Keratinocyte (primary cell): ENCODE measurements around the gene COX7B2. TPM values are rescaled to one million over a fixed set of nuclear protein-coding genes. Genes with fewer than 3 reads are reported as not detected.

Experiments used
- DNase-seq: peaks from one replicate; pipeline ENCODE4 v3.0.0-alpha.2; 2011; ENCODE audit warnings: low read depth, missing footprints, low spot score
- FAIRE-seq: peaks from 2 replicates; lab custom pipeline; 2011; peaks lifted over from hg19 to GRCh38; lab: Jason Lieb, UNC
- H2AFZ ChIP-seq: 2 replicates; pipeline ENCODE4 v1.6.0; 2012; ENCODE audit warnings: low read length, control low read depth, inconsistent platforms; ENCODE audit not compliant: control insufficient read depth
- H3K27ac ChIP-seq: 2 replicates; pipeline ENCODE4 v1.5.1; 2011; ENCODE audit warnings: low read length; ENCODE audit not compliant: control insufficient read depth, insufficient read depth
- H3K27me3 ChIP-seq: 3 replicates; pipeline ENCODE4 v1.6.0; 2011; ENCODE audit warnings: low read length; ENCODE audit not compliant: control insufficient read depth, insufficient read depth; ENCODE audit errors: extremely low read depth
- H3K36me3 ChIP-seq, 2 experiments: 2 replicates in 1 of 2; 3 replicates in 1 of 2; pipeline ENCODE4 v1.5.1; 2011; ENCODE audit warnings: low read length in 2 of 2, mild to moderate bottlenecking in 1 of 2; ENCODE audit not compliant: control insufficient read depth in 2 of 2, insufficient read depth in 2 of 2; ENCODE audit errors: extremely low read depth in 1 of 2
- H3K4me1 ChIP-seq: 3 replicates; pipeline ENCODE4 v1.5.1; 2011; ENCODE audit warnings: low read length; ENCODE audit not compliant: control insufficient read depth, insufficient read depth; ENCODE audit errors: extremely low read depth
- H3K4me2 ChIP-seq: 3 replicates; pipeline ENCODE4 v1.6.0; 2011; ENCODE audit warnings: low read depth, low read length; ENCODE audit not compliant: control insufficient read depth, insufficient read depth; ENCODE audit errors: extremely low read depth
- H3K4me3 ChIP-seq, 3 experiments: fragments of 200-600 bp in 1 of 3; sonication (generic) in 1 of 3; 2 replicates in 2 of 3; 3 replicates in 1 of 3; pipeline ENCODE4 v1.5.1; 2011 to 2016; ENCODE audit warnings: low read length in 3 of 3, mild to moderate bottlenecking in 3 of 3, control low read depth in 2 of 3, inconsistent platforms in 1 of 3, low read depth in 1 of 3, mixed read lengths in 1 of 3, mixed run types in 1 of 3, moderate library complexity in 1 of 3; ENCODE audit not compliant: control insufficient read depth in 2 of 3, insufficient read depth in 2 of 3; ENCODE audit errors: extremely low read depth in 1 of 3
- H3K79me2 ChIP-seq: 2 replicates; pipeline ENCODE4 v1.6.0; 2012; ENCODE audit warnings: low read length; ENCODE audit not compliant: control insufficient read depth, insufficient read depth
- H3K9ac ChIP-seq: 3 replicates; pipeline ENCODE4 v1.6.0; 2011; ENCODE audit warnings: low read length; ENCODE audit not compliant: control insufficient read depth, insufficient read depth; ENCODE audit errors: extremely low read depth
- H3K9me1 ChIP-seq: 3 replicates; pipeline ENCODE4 v1.6.0; 2011; ENCODE audit warnings: low read length; ENCODE audit not compliant: control insufficient read depth, insufficient read depth; ENCODE audit errors: extremely low read depth
- H3K9me3 ChIP-seq: 2 replicates; pipeline ENCODE4 v1.5.1; 2012; ENCODE audit warnings: low read depth, low read length; ENCODE audit not compliant: control insufficient read depth
- H4K20me1 ChIP-seq: 3 replicates; pipeline ENCODE4 v1.6.0; 2011; ENCODE audit warnings: low read length; ENCODE audit not compliant: control insufficient read depth, insufficient read depth; ENCODE audit errors: extremely low read depth
- CTCF ChIP-seq, 3 experiments: IDR thresholded peaks in 1 of 3; conservative IDR thresholded peaks in 1 of 3; optimal IDR thresholded peaks in 1 of 3; 2 replicates in 2 of 3; 3 replicates in 1 of 3; pipeline versions ENCODE3 to v1.5.1; 2011; ENCODE audit warnings: low read length in 3 of 3, mild to moderate bottlenecking in 3 of 3, moderate library complexity in 2 of 3, control low read depth in 1 of 3, inconsistent platforms in 1 of 3; ENCODE audit not compliant: insufficient read depth in 2 of 3; ENCODE audit errors: extremely low read depth in 1 of 3
- EZH2 ChIP-seq: IDR thresholded peaks from one replicate; pipeline ENCODE4 v1.6.1; 2012; ENCODE audit warnings: inconsistent platforms, mild to moderate bottlenecking, low read length, moderate library complexity
- dilution Hi-C: fragments of 300-500 bp; cut with MboI; formaldehyde crosslinking; loops from one replicate; pipeline ENCODE4 v1.7.0; 2020; ENCODE audit warnings: low sequenced_read_pairs; ENCODE audit not compliant: extremely low pct_ligation_motif_present
- polyA plus RNA-seq, 5 experiments: library from polyadenylated mRNA; depleted of rRNA in 3 of 5; stranded (reverse) in 3 of 5; stranded (forward) in 1 of 5; unstranded in 1 of 5; fragments of >200 nt; gene quantifications; 1 replicate in 1 of 5; 2 replicates in 3 of 5; 3 replicates in 1 of 5; pipeline versions ENCODE4 v1.2.1 to v1.2.3, GENCODE V29; 2011 to 2012; ENCODE audit warnings: missing spikeins in 2 of 5, low read depth in 1 of 5, low replicate concordance in 1 of 5

COX7B2 gene
- polyA plus RNA-seq, 1 donor (not counting 4 experiments of a cell fraction or from before 2014, with no cell fraction given) = not detected

- Histone ChIP-seq H3K9me3 (no peaks in the 10 kb centered on the region), H3K27ac (no peak overlapping the region), H3K36me3 (no peaks in the 10 kb centered on the region), H3K4me1 (no peaks in the 10 kb centered on the region), H3K4me3 (no peak overlapping the region), H3K27me3 (no peaks in the 10 kb centered on the region), H3K9me1 (no peaks in the 10 kb centered on the region), H2AFZ (no peak overlapping the region), H3K9ac (no peak overlapping the region), H3K79me2 (no peaks in the 10 kb centered on the region), H4K20me1 (no peaks in the 10 kb centered on the region), H3K4me2 (no peak overlapping the region)
- dilution Hi-C loops = no loop called here
- no peak for TF ChIP-seq EZH2
- no peak for TF ChIP-seq CTCF (optimal IDR thresholded peaks at IDR 0.05 in 1 of 3, IDR thresholded peaks at IDR 0.05 in 1 of 3, conservative IDR thresholded peaks at IDR 0.05 in 1 of 3; ENCODE audit: extremely low read depth in 1 of 3, insufficient read depth in 2 of 3, low read length in 3 of 3)
- DNase-seq = no peak
- FAIRE-seq = no peak
Measured at GRCh38 chr4:46781434-46782092, 127.5 kb downstream of the COX7B2 start.

- Histone ChIP-seq H3K9ac (no peak overlapping the region), H4K20me1 (no peaks in the 10 kb centered on the region), H2AFZ (no peak overlapping the region), H3K27me3 (no peaks in the 10 kb centered on the region), H3K79me2 (no peaks in the 10 kb centered on the region), H3K9me1 (no peaks in the 10 kb centered on the region), H3K36me3 (no peaks in the 10 kb centered on the region), H3K4me2 (no peak overlapping the region), H3K9me3 (peaks cover 4% of the 10 kb centered on the region), H3K27ac (no peak overlapping the region), H3K4me1 (no peaks in the 10 kb centered on the region), H3K4me3 (no peak overlapping the region)
- dilution Hi-C loops = no loop called here
- DNase-seq (no peak), FAIRE-seq (no peak)
- TF ChIP-seq CTCF (optimal IDR thresholded peaks at IDR 0.05 in 1 of 3, IDR thresholded peaks at IDR 0.05 in 1 of 3, conservative IDR thresholded peaks at IDR 0.05 in 1 of 3; ENCODE audit: extremely low read depth in 1 of 3, insufficient read depth in 2 of 3, low read length in 3 of 3) (no peak), EZH2 (no peak)
Measured at GRCh38 chr4:46765465-46765864, 143.6 kb downstream of the COX7B2 start.
